NCI-H82 (cell line): ENCODE measurements around the gene NPL.

Experiments
- DNase-seq: peaks from one replicate; lab custom pipeline; 2025; lab: John Stamatoyannopoulos, UW

The NPL gene

GRCh38 chr1:182817802-182818201, 28.2 kb downstream of the NPL start:
- DNase-seq = no peak

DNA sequence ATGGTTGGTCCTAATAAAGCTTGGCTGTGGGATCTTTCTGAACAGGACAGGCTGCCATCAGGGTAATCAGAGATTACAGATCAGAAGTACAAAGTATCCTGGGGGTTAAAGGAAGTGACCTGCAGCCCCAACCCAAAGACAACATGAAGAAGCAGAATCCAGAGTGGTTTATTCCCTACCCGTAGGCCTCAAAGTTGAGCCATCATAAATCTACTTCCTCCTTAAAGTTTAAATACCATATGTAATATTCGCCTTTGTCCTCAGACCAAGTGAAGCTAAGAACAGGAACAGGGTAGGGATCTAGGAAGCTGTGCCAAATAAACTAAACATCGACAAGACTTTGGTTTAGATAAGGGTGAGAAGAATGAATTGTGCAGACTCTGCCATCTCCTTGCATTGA, 33.6 kb downstream of the NPL start:
- no peak for DNase-seq

- DNase-seq = no peak
Observed at GRCh38 chr1:182826892-182827291, 37.3 kb downstream of the NPL start.

GRCh38 chr1:182829285-182829932, 39.8 kb downstream of the NPL start:
- DNase-seq = no peak

GRCh38 chr1:182833271-182833670, 43.7 kb downstream of the NPL start:
- no peak for DNase-seq

DNA sequence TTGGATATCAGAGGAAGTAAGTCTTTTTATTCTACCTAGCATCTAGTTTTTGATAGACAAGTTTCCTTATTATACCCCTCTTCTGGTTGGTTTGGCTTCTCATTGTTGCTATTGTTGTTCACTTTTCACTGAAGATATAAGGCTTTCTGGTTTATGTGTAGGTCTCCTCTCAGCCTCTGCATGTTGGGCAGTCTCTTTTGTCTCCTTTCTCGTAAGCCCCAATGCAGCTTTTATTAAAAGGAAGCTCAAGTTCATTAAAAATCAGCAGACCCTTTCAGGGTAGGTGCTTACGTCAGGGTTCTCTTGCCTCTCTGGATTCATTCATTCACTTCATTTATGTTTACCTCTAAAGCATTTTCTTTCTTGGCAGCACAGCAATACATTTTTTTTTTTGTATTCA, 44.8 kb downstream of the NPL start:
- no peak for DNase-seq

DNA sequence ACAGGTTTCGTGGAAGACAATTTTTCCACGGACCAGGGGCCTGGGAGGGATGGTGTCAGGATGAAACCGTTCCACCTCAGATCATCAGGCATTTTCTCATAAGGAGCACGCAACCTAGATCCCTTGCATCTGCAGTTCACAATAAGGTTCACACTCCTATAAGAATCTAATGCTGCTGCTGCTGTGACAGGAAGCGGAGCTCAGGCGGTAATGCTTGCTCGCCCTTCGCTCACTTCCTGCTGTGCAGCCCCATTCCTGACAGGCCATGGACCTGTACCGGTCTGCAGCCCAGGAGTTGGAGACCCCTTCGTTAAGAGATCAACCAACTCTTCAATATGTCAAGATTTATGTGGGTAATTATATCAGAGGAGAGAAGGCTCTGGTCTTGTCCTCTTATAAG, 46.2 kb downstream of the NPL start:
- DNase-seq = no peak

- DNase-seq = peak; percentile 94
Observed at GRCh38 chr1:182839209-182840066, 49.9 kb downstream of the NPL start, which contains the start of gene DHX9. DHX9 (plus strand) TSS chr1:182839347; CDS start chr1:182842567, 3,220 bp downstream.

DNA sequence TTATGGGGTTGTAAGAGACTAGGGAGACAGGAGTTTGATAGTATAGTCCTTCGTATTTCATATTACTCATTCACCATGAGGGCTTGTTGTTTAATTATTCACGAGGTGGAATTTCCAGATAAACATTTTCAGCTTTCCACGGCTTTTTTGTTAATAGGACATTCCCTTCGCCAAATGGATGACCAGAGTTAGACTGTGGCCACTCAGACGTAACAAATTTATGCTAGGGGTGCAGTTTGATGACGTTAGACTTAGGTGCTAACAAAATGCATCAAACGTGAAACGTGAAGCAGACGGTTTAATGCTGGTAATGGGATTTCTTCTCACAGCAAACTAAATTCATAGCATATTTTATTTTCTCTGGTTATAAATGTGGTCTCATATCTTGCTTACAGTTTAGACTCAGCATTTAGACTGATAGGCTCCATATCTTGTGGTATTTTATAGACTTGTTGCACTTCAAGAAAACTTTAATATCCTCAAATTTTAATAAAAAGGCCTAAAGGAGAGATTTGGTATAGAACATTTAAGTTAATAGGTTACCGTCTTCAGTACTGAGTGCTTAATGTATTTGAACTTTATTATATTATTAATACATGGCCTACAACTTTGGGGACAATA, 51.9 kb downstream of the NPL start:
- peak; percentile 46 for DNase-seq

DNA sequence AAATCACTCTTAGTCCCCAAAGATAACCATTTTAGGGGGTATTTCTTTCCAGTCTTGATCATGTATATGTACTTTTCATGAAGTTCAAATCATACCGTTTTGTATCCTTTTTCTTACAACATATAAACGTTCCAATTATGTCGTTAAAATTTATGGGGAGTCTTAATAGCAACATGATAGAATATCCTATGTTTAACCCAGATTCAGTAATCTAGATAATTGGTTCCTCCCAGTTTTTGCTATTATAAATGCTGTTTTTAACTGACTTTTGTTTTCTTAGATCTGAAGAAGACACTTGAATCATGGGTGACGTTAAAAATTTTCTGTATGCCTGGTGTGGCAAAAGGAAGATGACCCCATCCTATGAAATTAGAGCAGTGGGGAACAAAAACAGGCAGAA, 52.7 kb downstream of the NPL start:
- DNase-seq = no peak

DNA sequence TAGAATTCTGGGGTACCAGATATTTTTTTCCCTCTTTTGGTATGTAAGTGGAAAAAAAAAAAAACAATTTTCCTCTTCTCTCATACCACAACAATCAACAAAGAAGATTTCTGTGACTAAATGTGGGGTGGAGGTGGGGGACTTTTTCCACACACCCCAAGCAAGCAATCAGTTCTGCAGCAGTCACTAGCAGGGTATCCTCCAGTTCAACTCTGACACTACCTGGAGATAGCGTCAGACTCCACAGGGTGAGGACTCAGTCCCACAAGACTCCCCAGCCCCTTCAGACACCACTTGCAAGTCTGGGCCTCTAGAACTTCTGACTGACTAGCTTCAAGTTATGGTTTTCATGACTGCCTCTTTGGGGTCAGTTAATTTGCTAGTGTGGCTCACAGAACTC, 55.8 kb downstream of the NPL start:
- DNase-seq = peak; percentile 42

DNA sequence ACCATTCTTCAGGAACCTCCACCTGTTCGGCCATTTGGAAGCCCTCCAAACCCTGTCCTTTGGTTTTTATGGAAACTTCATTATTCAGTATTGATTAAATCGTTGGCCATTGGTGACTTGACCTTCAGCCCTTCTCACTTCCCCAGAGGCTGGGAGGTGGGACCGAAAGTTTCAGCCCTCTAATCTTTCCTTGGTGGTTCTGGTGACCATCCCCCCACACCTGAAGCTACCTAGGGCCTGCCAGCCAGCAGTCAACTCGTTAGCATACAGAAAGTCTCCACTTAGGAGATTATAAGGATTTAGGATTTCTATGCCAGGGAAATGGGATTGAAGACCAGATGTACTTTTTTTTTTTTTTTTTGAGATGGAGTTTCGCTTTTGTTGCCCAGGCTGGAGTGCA, 56.3 kb downstream of the NPL start:
- peak; percentile 80 for DNase-seq

DNA sequence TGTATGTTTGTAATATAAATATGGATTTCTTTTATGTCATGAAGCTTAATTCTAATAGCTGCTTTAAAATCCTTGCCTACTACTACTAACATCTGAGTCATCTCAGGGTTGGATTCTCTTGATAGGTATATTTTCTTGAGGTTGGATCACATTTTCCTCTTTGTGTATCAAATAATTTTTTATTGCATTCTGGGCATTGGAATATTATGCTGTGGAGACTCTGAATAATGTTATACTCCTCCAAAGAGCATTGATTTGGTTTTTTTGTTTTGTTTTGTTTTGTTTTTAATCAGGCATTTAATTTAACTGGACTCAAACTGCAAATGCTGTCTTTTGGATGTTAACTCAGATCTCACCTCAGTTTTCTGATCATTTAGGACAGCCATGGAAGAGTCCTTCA, 57.5 kb downstream of the NPL start:
- DNase-seq = no peak

DNA sequence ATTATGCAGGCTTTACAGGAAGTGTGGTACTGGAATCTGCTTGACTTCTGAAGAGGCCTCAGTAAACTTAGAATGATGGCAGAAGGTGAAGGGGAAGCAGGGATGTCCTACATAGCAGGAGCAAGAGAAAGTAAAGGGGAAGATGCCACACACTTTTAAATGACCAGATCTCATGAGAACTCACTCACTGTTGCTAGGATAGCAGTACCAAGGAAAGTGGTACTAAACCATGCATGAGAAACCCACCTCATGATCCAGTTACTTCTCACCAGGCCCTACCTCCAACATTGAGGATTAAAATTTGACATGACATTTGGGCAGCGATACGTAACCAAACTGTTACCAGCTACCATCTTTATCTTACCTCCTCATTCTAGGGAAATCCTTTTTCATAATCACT, 59.2 kb downstream of the NPL start:
- no peak for DNase-seq

- no peak for DNase-seq
Observed at GRCh38 chr1:182850319-182850718, 60.7 kb downstream of the NPL start.

DNA sequence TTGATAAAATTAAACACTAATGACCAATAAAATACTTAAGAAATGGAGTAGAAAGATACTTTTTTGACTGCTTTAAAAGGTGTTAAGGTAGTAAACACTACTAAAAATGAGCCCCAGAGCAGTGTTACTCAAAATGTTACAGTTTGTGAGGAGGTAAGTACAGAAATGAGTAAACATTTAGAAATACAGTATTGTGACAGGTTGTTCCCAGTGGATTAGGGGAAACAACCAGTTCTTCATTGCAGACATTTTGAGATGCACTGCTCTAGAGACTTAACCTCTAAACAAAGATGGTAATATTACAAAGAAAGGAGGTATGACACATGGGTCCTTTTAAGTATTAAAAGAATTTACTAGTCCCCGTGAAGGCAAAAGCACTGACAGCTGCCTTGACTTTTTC, 62.3 kb downstream of the NPL start:
- no peak for DNase-seq

GRCh38 chr1:182855911-182856310, 66.3 kb downstream of the NPL start:
- DNase-seq = no peak

DNA sequence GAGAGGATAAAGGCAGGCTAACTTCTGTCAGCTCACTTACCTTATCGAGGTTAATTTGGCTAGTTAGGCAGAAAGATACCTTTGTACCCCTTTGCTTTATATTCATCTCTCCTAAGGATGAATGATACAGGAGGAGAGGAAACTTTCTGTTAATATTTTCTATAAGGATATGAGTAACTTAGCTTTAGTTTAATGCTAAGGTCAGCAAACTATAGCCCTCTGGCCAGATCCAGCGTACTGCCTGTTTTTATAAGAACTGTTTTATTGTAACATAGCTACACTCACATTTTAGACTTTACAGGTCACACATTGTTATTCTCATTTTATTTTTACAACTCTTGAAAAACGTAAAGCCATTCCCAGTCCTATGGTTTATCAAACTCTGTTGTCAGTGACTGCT, 67.6 kb downstream of the NPL start:
- no peak for DNase-seq

DNA sequence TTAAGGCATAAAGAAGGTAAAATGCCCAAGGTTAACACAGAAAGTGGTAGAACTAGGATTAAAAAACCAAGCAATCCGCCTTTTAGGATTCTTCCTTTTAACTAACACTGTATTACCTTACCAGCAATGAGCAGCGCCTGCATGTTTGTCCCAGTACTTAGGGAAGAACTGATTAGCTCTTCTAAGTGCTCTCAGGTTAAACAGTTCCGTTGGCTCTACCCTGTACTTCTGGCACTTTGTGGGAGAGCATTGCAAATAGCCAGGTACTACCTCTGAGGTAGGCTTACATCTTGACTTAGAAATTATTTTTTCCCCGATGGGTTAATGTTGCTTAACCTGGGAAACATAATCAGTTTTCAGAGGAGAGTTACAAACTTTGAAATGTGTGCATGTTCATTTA, 71.1 kb downstream of the NPL start:
- DNase-seq = no peak

- no peak for DNase-seq
Observed at GRCh38 chr1:182861994-182862393, 72.4 kb downstream of the NPL start.

DNA sequence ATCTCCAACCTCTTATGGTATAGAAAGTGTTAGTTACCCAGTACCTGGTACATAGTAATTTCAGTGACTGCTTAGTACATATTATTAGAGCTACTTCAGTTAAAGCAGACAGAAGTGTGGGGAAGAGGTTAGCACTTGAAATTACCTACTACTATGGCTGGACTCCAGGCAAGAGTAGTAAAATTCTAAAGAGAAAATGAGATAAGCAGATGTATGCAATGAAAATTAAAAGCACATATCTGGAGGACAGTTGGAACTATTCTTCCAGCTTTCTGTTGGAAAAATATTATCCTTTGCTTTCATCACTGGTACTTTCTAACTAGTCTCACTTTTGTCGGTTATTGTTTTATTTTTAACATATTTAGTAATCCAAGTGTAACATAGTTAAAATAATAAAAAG, 73.3 kb downstream of the NPL start:
- no peak for DNase-seq

DNA sequence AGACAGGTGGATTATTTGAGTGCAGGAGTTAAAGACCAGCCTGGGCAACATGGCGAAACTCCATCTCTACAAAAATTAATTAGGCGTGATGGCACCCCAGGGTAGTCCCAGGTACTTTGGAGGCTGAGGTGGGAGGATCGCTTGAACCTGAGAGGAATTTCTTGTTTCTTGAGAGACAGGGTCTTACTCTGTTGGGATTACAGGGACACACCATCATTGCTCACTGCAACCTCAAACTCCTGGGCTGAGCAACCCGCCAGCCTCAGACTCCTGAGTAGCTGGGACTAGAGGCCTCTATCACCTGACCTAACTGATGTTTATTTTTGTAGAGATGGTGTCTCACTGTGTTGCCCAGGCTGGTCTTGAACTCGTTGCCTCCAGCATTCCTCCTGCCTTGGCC, 74.4 kb downstream of the NPL start:
- no peak for DNase-seq

- DNase-seq = no peak
Observed at GRCh38 chr1:182867861-182868260, 78.3 kb downstream of the NPL start.
